ENCODE results near the gene TJP3. TPM values are rescaled to one million over a fixed set of nuclear protein-coding genes. Genes with fewer than 3 reads are reported as not detected.

TJP3 gene
- total and polyA plus RNA-seq, 2 experiments from 2014 or later, result 23.7 to 49.2 TPM

GRCh38 chr19:3730457-3730958 is 22.3 kb downstream of the TJP3 start:
- Histone ChIP-seq H3K9me2 (replicated peaks; ENCODE audit: insufficient read depth) (no peaks in the 10 kb centered on the region), H3K4me3 (no peak overlapping the region), H3K36me3 (replicated peaks; ENCODE audit: insufficient read depth, low read depth) (no peaks in the 10 kb centered on the region)

GRCh38 chr19:3732108-3732507 is 23.9 kb downstream of the TJP3 start:
- no peaks in the 10 kb centered on the region for H3K9me3 ChIP-seq (ENCODE audit: low read depth)
- no peak overlapping the region for H3K4me2 ChIP-seq
- TF ChIP-seq EZH2phosphoT487 (IDR thresholded peaks at IDR 0.05; ENCODE audit: low read depth, severe bottlenecking, unreplicated experiment) (no peak), EZH2 (IDR thresholded peaks at IDR 0.05; ENCODE audit: borderline replicate concordance) (no peak)
- H3K9me2 ChIP-seq (replicated peaks; ENCODE audit: insufficient read depth), result no peaks in the 10 kb centered on the region
- H3K4me1 ChIP-seq (ENCODE audit: insufficient read depth), result no peaks in the 10 kb centered on the region
- H4K20me1 ChIP-seq (ENCODE audit: insufficient read depth, poor library complexity, severe bottlenecking), result no peaks in the 10 kb centered on the region
- no peaks in the 10 kb centered on the region for H3K27me3 ChIP-seq
- no peak overlapping the region for H2AFZ ChIP-seq
- H3K79me2 ChIP-seq, result peaks cover 3% of the 10 kb centered on the region
- H3K36me3 ChIP-seq (replicated peaks; ENCODE audit: insufficient read depth, low read depth), result no peaks in the 10 kb centered on the region
- H3K27ac ChIP-seq, result no peak overlapping the region
- H3K4me3 ChIP-seq, result no peak overlapping the region
- 93% methylated on average over 1 of the region's 1 CpG for WGBS (ENCODE audit: low lambda C conversion rate, missing lambda C conversion rate)
- DNase-seq (ENCODE audit: low spot score), result no peak

More at GRCh38 chr19:3730457-3730958, 22.3 kb downstream of the TJP3 start:
- Histone ChIP-seq H4K20me1 (ENCODE audit: insufficient read depth, poor library complexity, severe bottlenecking) (no peaks in the 10 kb centered on the region), H3K27ac (no peak overlapping the region), H2AFZ (no peak overlapping the region), H3K4me1 (ENCODE audit: insufficient read depth) (no peaks in the 10 kb centered on the region), H3K4me2 (no peak overlapping the region), H3K79me2 (peaks cover 3% of the 10 kb centered on the region), H3K27me3 (no peaks in the 10 kb centered on the region), H3K9me3 (ENCODE audit: low read depth) (no peaks in the 10 kb centered on the region)
- TF ChIP-seq CTCF (IDR thresholded peaks at IDR 0.05; ENCODE audit: poor library complexity), result no peak
- no peak for DNase-seq (ENCODE audit: low spot score)
- WGBS (ENCODE audit: low lambda C conversion rate, missing lambda C conversion rate), result 93% methylated on average over 27 of the region's 32 CpGs

- Histone ChIP-seq H3K4me3 (no peak overlapping the region), H3K36me3 (replicated peaks; ENCODE audit: insufficient read depth, low read depth) (no peaks in the 10 kb centered on the region), H2AFZ (no peak overlapping the region), H3K9me2 (replicated peaks; ENCODE audit: insufficient read depth) (no peaks in the 10 kb centered on the region), H3K79me2 (no peaks in the 10 kb centered on the region), H3K9me3 (ENCODE audit: low read depth) (no peaks in the 10 kb centered on the region), H3K27ac (no peak overlapping the region), H3K4me1 (ENCODE audit: insufficient read depth) (no peaks in the 10 kb centered on the region), H3K27me3 (no peaks in the 10 kb centered on the region), H4K20me1 (ENCODE audit: insufficient read depth, poor library complexity, severe bottlenecking) (no peaks in the 10 kb centered on the region), H3K4me2 (no peak overlapping the region)
- WGBS (ENCODE audit: low lambda C conversion rate, missing lambda C conversion rate), result 91% methylated on average over 20 of the region's 20 CpGs
- DNase-seq (ENCODE audit: low spot score), result no peak
- TF ChIP-seq EZH2 (IDR thresholded peaks at IDR 0.05; ENCODE audit: borderline replicate concordance) (no peak), CTCF (IDR thresholded peaks at IDR 0.05; ENCODE audit: poor library complexity) (no peak), EZH2phosphoT487 (IDR thresholded peaks at IDR 0.05; ENCODE audit: low read depth, severe bottlenecking, unreplicated experiment) (no peak)
Observed at GRCh38 chr19:3733549-3734309, 25.5 kb downstream of the TJP3 start.

GRCh38 chr19:3734310-3734600 is 26.1 kb downstream of the TJP3 start:
- Histone ChIP-seq H2AFZ (no peak overlapping the region), H3K4me3 (no peak overlapping the region), H3K36me3 (replicated peaks; ENCODE audit: insufficient read depth, low read depth) (no peaks in the 10 kb centered on the region), H3K4me2 (no peak overlapping the region), H3K9me2 (replicated peaks; ENCODE audit: insufficient read depth) (no peaks in the 10 kb centered on the region), H3K9me3 (ENCODE audit: low read depth) (no peaks in the 10 kb centered on the region), H3K79me2 (no peaks in the 10 kb centered on the region), H3K4me1 (ENCODE audit: insufficient read depth) (no peaks in the 10 kb centered on the region), H3K27me3 (no peaks in the 10 kb centered on the region), H3K27ac (no peak overlapping the region), H4K20me1 (ENCODE audit: insufficient read depth, poor library complexity, severe bottlenecking) (no peaks in the 10 kb centered on the region)
- no peak for DNase-seq (ENCODE audit: low spot score)
- TF ChIP-seq EZH2phosphoT487 (IDR thresholded peaks at IDR 0.05; ENCODE audit: low read depth, severe bottlenecking, unreplicated experiment), result no peak
- 96% methylated on average over 14 of the region's 14 CpGs for WGBS (ENCODE audit: low lambda C conversion rate, missing lambda C conversion rate)

Measured in hepatocyte (in vitro differentiated cells).